ENCODE measurements around the gene UBE3A. TPM values are rescaled to one million over a fixed set of nuclear protein-coding genes. Genes with fewer than 3 reads are reported as not detected.

The UBE3A gene
- polyA plus RNA-seq, 6 donors from 2014 or later, result 118 to 176 (median 127) TPM

DNA sequence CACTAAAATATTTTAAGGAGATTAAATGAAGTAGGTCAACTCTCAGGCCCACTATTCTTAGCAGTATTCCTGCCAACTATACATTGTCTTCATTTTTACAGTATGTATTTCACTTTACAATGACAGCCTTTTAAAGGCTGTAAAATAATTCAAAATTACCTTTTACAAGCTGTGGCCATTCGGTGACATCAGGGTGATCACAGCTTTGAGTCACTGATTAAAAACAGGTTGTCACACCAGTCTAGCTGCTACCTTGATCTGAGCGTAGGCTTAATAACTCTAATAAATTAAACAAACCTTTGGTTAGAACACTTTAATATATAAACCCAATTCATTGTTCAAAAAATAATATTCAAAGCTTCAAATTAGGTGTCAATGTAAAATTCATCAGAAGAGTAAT lies 29.9 kb downstream of the UBE3A start:
- Mint-ChIP-seq H3K27me3 (no peaks in the 10 kb centered on the region), H3K4me1 (peaks cover 40 to 65% (median 55%) of the 10 kb centered on the region in 3 donors), H3K9me3 (peaks cover 0 to 5% (median 0%) of the 10 kb centered on the region in 7 donors), H3K4me3 (no peak overlapping the region), H3K27ac (no peak overlapping the region), H3K36me3 (peaks cover 12 to 17% of the 10 kb centered on the region in 2 donors)
- ATAC-seq (ENCODE audit: low read depth in 2 of 2), result no peak
- DNase-seq, result no peak

DNA sequence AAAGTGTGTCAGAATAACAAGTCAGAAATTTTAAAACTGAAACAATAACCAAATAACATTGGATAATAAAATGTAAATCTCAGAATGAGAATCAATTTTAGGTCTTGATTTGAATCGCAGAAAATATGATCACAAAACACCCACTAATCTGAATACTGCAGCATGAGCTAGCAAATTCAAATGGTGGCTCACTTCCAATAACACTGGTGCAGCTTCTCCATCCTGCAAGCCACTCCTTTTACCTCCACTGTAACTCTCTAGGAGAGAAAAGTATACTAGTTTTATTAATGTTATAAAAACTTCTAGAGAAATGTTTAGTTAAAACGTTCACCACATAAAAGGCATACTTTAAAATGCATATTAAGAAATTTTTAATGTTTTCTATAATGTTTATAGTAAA lies 30.4 kb downstream of the UBE3A start:
- H3K4me1 Mint-ChIP-seq, result peaks cover 40 to 65% (median 55%) of the 10 kb centered on the region in 3 donors
- H3K27ac Mint-ChIP-seq, result peak overlapping the region in 1 of 6 donors; percentile 15
- H3K27me3 Mint-ChIP-seq, result no peaks in the 10 kb centered on the region
- peaks cover 0 to 5% (median 0%) of the 10 kb centered on the region in 7 donors for H3K9me3 Mint-ChIP-seq
- ATAC-seq (ENCODE audit: low read depth in 2 of 2) (no peak), DNase-seq (no peak)
- H3K4me3 Mint-ChIP-seq, result no peak overlapping the region
- H3K36me3 Mint-ChIP-seq, result peaks cover 12 to 21% of the 10 kb centered on the region in 2 donors

DNA sequence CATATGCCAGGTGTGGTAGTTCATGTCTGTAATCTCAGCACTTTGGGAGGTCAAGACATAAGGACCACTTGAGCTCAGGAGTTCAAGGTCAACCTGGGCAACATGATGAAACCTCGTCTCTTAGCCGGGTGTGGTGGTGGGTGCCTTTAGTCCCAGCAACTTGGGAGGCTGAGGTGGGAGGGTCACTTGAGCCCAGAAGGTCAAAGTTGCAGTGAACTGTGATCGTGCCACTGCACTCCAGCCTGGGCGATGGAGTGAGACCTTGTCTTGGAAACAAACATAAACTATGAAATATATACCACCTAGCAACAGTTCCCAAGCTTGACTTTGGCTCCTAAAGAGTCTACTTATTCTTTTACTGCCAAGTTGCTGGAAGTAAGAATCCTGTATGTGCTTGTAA lies 30.9 kb downstream of the UBE3A start:
- no peak overlapping the region for H3K4me3 Mint-ChIP-seq
- H3K9me3 Mint-ChIP-seq, result peaks cover 0 to 5% (median 0%) of the 10 kb centered on the region in 7 donors
- H3K4me1 Mint-ChIP-seq, result peaks cover 42 to 64% (median 54%) of the 10 kb centered on the region in 3 donors
- H3K27ac Mint-ChIP-seq, result no peak overlapping the region
- H3K36me3 Mint-ChIP-seq, result peaks cover 17 to 25% of the 10 kb centered on the region in 2 donors
- DNase-seq (no peak), ATAC-seq (ENCODE audit: low read depth in 2 of 2) (no peak)
- H3K27me3 Mint-ChIP-seq, result no peaks in the 10 kb centered on the region

DNA sequence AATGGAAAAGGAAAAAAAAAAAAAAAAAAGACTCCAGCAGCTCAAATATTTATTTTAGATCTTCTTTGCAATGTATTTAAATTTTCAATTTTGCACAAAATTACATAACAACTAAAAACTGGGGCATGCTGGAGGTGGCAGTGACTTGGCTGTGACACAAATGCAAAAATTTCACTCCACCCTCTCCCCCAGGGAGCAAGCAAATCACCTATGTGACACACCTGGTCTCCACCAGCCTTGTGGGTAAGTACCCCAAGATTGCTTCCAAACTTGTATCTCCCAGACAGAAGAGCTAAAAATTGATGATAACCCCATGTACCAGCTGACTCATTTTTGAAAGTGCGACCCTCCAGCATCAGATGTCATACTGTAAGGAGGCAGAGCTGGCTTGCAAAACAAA lies 32.0 kb downstream of the UBE3A start:
- Mint-ChIP-seq H3K4me1 (peaks cover 47 to 66% (median 61%) of the 10 kb centered on the region in 3 donors), H3K36me3 (peaks cover 24 to 30% of the 10 kb centered on the region in 2 donors), H3K27me3 (no peaks in the 10 kb centered on the region), H3K9me3 (peaks cover 0 to 9% (median 2%) of the 10 kb centered on the region in 7 donors), H3K4me3 (no peak overlapping the region), H3K27ac (peak overlapping the region in 4 of 6 donors; percentile 33 to 95 (median 53))
- DNase-seq, result no peak
- ATAC-seq (ENCODE audit: low read depth in 2 of 2), result no peak

DNA sequence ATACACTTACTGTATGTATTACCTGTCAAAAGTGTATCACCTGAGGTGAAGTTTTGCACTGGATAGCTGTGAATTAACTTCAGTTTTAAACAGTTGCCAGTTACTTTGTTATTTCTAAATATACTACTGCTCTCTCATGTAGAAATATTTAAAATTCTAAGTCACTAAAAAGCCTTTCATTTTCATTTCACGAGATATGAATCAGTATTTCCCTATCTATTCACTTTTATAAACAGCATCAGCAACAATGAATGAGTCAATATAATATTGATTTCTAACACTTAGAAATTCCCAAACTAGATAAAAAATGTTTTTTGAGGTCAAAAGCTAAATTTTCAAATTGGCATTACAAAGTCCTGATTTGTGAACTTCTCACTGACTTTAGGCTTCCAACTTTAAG lies 32.6 kb downstream of the UBE3A start:
- H3K36me3 Mint-ChIP-seq, result peaks cover 24 to 30% of the 10 kb centered on the region in 2 donors
- no peak overlapping the region for H3K4me3 Mint-ChIP-seq
- peaks cover 47 to 66% (median 61%) of the 10 kb centered on the region in 3 donors for H3K4me1 Mint-ChIP-seq
- peaks cover 0 to 9% (median 3%) of the 10 kb centered on the region in 7 donors for H3K9me3 Mint-ChIP-seq
- DNase-seq (no peak), ATAC-seq (ENCODE audit: low read depth in 2 of 2) (no peak)
- peak overlapping the region in 1 of 6 donors; percentile 95 for H3K27ac Mint-ChIP-seq
- H3K27me3 Mint-ChIP-seq, result no peaks in the 10 kb centered on the region

DNA sequence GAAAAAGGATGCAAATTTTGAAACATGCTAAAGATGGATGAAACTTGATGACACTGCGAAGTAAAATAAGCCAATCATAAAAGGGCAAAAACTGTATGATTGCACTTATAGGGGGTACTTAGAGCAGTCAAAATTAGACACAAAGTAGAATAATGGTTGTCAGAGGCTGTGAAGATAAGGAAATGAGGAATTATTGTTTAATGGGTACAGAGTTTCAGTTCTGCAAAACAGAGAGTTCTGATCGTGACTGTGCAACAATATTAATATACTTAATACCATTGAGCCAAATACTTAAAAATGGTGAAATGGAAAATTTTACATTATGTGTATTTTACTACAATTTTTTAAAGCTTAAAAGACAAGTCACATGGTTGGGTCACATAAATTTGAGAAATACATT lies 35.1 kb downstream of the UBE3A start:
- peaks cover 24 to 36% of the 10 kb centered on the region in 2 donors for H3K36me3 Mint-ChIP-seq
- peak; percentile 22 for DNase-seq
- H3K27me3 Mint-ChIP-seq, result no peaks in the 10 kb centered on the region
- H3K9me3 Mint-ChIP-seq, result peaks cover 0 to 9% (median 3%) of the 10 kb centered on the region in 7 donors
- H3K27ac Mint-ChIP-seq, result no peak overlapping the region
- peak; percentile 76 to 84 for ATAC-seq (ENCODE audit: low read depth in 2 of 2)
- peak overlapping the region in 1 of 8 donors; percentile 39 for H3K4me3 Mint-ChIP-seq
- peaks cover 36 to 50% (median 48%) of the 10 kb centered on the region in 3 donors for H3K4me1 Mint-ChIP-seq

DNA sequence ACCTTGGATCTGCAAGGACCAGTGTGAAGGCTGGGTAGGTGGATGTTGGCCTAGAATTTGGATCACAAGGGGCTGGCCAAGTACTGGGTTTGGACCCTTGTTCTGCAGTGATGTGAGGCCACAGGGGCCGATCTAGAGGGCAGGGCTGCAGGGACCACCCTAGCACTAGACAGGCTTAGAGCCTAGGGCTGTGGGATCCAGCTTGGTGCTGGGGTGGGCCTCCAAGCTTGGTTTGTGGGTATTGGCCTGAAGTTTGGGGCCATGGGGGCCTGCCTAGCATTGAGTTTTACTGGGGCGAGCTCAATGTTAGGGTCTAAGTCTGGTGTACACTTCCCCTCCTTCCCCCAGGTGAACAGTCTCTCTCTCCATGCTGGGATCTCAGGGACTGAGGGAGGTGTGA lies 36.5 kb downstream of the UBE3A start:
- Mint-ChIP-seq H3K27me3 (no peaks in the 10 kb centered on the region), H3K4me1 (peaks cover 40 to 57% (median 49%) of the 10 kb centered on the region in 3 donors), H3K4me3 (no peak overlapping the region), H3K36me3 (peaks cover 24 to 40% of the 10 kb centered on the region in 2 donors), H3K27ac (peak overlapping the region in 1 of 6 donors; percentile 23), H3K9me3 (peaks cover 0 to 9% (median 5%) of the 10 kb centered on the region in 7 donors)
- DNase-seq (no peak), ATAC-seq (ENCODE audit: low read depth in 2 of 2) (no peak)

DNA sequence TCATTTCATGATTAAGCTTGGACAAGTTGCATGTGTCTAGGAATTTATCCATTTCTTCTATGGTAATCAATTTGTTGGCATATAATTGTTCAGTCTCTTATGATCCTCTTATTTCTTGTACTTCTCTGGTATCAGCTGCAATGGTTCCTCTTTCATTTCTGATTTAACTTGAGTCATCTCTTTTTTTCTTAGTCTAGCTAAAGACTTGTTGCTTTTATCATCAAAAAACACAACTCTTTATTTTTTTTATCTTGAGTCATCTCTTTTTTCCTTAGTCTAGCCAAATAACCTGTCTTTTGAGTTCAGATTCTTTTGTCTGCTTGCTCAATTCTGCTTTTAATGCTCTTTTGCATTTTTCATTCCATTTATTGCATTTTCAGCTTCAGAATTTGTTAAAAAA lies 37.3 kb downstream of the UBE3A start:
- Mint-ChIP-seq H3K4me1 (peaks cover 36 to 52% (median 43%) of the 10 kb centered on the region in 3 donors), H3K9me3 (peaks cover 0 to 9% (median 5%) of the 10 kb centered on the region in 7 donors), H3K36me3 (peaks cover 24 to 34% of the 10 kb centered on the region in 2 donors), H3K4me3 (no peak overlapping the region), H3K27me3 (no peaks in the 10 kb centered on the region), H3K27ac (peak overlapping the region in 1 of 6 donors; percentile 49)
- DNase-seq (no peak), ATAC-seq (ENCODE audit: low read depth in 2 of 2) (no peak)

DNA sequence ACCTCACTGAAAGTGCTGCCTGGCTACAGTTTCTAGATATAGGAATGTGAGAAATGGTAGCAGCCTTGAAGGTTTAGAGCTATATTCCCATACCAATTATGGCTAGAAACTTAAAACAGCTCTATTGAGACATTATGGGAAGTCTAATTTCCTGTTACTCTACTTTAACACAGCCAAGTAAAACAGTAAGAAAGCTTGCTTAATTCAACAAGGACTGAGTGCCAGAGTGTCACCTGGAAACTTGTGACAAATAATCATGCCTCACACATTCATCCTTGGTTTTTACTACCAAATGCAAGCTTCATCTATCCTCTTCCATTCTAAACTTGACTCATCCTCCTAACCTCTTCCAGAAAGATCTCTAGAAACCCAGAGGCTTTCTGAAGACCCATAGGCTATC lies 41.7 kb downstream of the UBE3A start:
- Mint-ChIP-seq H3K27ac (no peak overlapping the region), H3K4me1 (peaks cover 12 to 37% (median 16%) of the 10 kb centered on the region in 3 donors), H3K36me3 (peaks cover 10 to 21% of the 10 kb centered on the region in 2 donors), H3K27me3 (no peaks in the 10 kb centered on the region), H3K4me3 (no peak overlapping the region), H3K9me3 (peaks cover 0 to 7% (median 0%) of the 10 kb centered on the region in 7 donors)
- no peak for DNase-seq
- no peak for ATAC-seq (ENCODE audit: low read depth in 2 of 2)

DNA sequence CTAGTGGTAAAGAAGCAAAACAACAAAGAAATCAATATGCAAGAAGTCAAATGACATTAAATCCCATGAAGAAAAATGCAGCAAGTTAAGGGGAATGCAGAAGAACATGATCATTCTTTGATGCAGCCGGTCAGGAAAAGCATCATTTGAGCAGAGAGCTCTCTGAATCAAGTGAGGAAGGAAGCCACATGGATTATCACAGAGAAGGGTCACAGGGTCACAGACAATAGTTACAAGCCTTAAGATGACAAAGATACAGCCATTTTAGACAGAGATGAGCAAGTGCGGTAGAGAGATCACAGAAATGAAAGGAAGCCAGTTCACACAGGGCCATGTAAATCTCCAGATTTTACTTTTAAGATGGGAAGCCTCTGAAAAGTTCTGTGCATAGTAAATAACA lies 43.9 kb downstream of the UBE3A start:
- Mint-ChIP-seq H3K4me1 (peaks cover 8 to 26% (median 16%) of the 10 kb centered on the region in 3 donors), H3K27me3 (no peaks in the 10 kb centered on the region), H3K9me3 (peaks cover 0 to 1% (median 0%) of the 10 kb centered on the region in 7 donors), H3K36me3 (peaks cover 10 to 26% of the 10 kb centered on the region in 2 donors), H3K27ac (peak overlapping the region in 3 of 6 donors; percentile 6 to 93 (median 8)), H3K4me3 (no peak overlapping the region)
- DNase-seq (no peak), ATAC-seq (ENCODE audit: low read depth in 2 of 2) (no peak)

DNA sequence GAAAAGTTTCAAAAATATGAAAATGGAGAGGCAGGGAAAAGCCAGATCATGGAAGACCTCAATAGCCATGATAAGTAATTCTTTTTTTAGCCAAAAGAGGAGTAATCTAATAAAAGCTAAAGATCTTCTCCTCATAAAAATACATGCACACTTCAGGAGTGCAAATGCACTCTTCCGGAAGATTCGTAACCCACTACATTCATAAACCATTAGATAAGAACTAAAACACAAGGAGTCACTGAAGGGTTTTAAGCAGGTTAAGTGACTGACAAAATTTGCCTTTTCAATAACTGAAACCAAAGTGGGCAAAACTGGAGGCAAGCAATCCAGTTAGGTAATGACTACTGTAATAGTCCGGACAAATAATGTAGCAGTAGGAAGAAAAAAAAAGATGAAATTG lies 46.0 kb downstream of the UBE3A start:
- DNase-seq (no peak), ATAC-seq (ENCODE audit: low read depth in 2 of 2) (no peak)
- H3K27me3 Mint-ChIP-seq, result no peaks in the 10 kb centered on the region
- no peak overlapping the region for H3K4me3 Mint-ChIP-seq
- H3K9me3 Mint-ChIP-seq, result peaks cover 0 to 1% (median 0%) of the 10 kb centered on the region in 7 donors
- no peak overlapping the region for H3K27ac Mint-ChIP-seq
- H3K4me1 Mint-ChIP-seq, result peaks cover 17 to 41% (median 26%) of the 10 kb centered on the region in 3 donors
- H3K36me3 Mint-ChIP-seq, result peaks cover 23 to 32% of the 10 kb centered on the region in 2 donors

DNA sequence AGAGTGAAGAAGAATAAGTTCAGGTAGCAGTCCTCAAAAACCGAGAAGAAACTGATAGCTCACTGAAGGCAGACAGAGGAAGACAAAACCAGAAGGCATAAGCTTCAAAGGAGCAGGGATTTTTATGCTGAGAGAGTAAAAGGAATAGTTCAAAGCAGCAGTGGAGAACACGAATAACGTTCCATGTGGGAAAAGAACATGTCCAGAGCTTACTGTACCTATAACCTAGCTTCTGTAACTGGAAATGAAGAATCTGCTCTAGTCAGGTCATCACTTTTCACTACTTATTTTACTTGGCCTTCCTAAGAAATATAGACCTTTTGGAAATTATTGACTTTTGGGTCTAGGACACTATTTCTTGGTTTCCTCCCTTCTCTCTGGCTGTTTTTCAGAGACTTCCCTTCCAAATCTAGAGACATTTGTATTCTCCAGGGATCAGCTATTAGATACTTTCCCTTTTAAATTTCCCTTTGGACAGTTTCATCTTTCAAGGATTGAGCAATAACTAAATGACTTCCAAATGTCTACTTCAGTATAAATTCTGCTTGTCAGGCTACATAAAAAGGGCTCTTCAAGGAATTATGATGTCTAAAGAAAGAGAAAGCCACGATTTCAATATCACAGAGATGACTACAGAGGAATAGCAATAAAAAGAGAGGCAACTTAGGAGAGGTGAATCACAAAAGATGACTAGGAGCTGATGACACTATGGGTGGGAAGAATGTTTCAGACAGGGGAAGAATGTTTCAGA lies 46.7 kb downstream of the UBE3A start:
- peaks cover 0 to 1% (median 0%) of the 10 kb centered on the region in 7 donors for H3K9me3 Mint-ChIP-seq
- H3K4me1 Mint-ChIP-seq, result peaks cover 16 to 34% (median 19%) of the 10 kb centered on the region in 3 donors
- H3K4me3 Mint-ChIP-seq, result no peak overlapping the region
- H3K27ac Mint-ChIP-seq, result no peak overlapping the region
- H3K27me3 Mint-ChIP-seq, result no peaks in the 10 kb centered on the region
- peaks cover 23 to 37% of the 10 kb centered on the region in 2 donors for H3K36me3 Mint-ChIP-seq
- no peak for ATAC-seq (ENCODE audit: low read depth in 2 of 2)
- DNase-seq, result no peak

DNA sequence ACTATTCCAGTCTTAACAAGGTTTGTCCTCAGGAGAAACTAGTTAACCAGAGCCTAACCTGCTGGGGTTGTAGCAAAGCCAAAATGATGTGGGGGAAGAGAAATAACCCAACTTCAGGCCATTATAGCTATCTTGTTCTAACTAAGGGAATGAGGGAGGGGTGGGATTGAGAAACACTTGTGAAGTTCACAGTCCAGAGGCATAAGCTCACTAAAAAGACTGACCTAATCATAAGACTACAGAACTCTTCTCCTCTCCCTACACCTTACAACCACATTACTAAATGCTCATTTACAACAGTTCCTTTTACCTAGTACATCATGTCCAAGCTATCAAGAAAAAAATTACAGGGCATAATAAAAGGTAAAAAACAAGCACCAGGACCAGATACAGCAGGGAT lies 52.8 kb downstream of the UBE3A start:
- Mint-ChIP-seq H3K4me3 (no peak overlapping the region), H3K36me3 (peaks cover 51 to 60% of the 10 kb centered on the region in 2 donors), H3K9me3 (peaks cover 0 to 28% (median 8%) of the 10 kb centered on the region in 7 donors), H3K27me3 (no peaks in the 10 kb centered on the region), H3K4me1 (peaks cover 23 to 34% (median 28%) of the 10 kb centered on the region in 3 donors), H3K27ac (peak overlapping the region in 1 of 6 donors; percentile 3)
- no peak for DNase-seq
- ATAC-seq (ENCODE audit: low read depth in 2 of 2), result no peak

DNA sequence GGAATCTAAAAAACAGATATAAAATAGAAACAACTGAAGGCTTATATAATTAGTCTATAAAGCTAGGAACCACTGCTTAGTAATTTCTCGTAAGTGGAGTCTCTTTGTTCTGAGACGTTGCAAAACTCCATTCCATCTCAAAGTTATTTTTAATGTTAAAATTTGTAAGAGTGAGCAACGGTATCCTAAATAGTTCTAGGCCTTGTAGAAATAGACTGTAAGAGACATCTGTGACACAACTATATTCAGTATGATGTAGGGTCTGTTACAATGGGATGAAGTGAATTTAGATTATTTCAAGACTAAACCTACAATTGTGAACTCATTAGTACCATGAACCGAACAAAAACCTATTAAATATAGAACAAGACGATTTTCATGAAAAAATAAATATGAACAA lies 57.2 kb downstream of the UBE3A start:
- H3K4me3 Mint-ChIP-seq, result no peak overlapping the region
- H3K27me3 Mint-ChIP-seq, result no peaks in the 10 kb centered on the region
- DNase-seq (no peak), ATAC-seq (ENCODE audit: low read depth in 2 of 2) (no peak)
- no peak overlapping the region for H3K27ac Mint-ChIP-seq
- peaks cover 13 to 24% (median 17%) of the 10 kb centered on the region in 3 donors for H3K4me1 Mint-ChIP-seq
- peaks cover 0 to 28% (median 8%) of the 10 kb centered on the region in 7 donors for H3K9me3 Mint-ChIP-seq
- peaks cover 37 to 38% of the 10 kb centered on the region in 2 donors for H3K36me3 Mint-ChIP-seq
